Ishikawa (cell line): ENCODE measurements around the gene CCDC15.

ENCODE experiments used
- CEBPB ChIP-seq: IDR thresholded peaks from 2 replicates; pipeline ENCODE4 v1.6.1; 2012
- CREB1 ChIP-seq: IDR thresholded peaks from 2 replicates; pipeline ENCODE4 v1.6.1; 2012; ENCODE audit warnings: low read depth
- EGR1 ChIP-seq: IDR thresholded peaks from 2 replicates; pipeline ENCODE4 v1.6.1; 2012
- EP300 ChIP-seq: IDR thresholded peaks from 2 replicates; pipeline ENCODE4 v1.6.1; 2012; ENCODE audit warnings: borderline replicate concordance
- FOXM1 ChIP-seq: IDR thresholded peaks from 2 replicates; pipeline ENCODE4 v1.6.1; 2012; ENCODE audit warnings: low read depth, borderline replicate concordance
- NFIC ChIP-seq: IDR thresholded peaks from 2 replicates; pipeline ENCODE4 v1.6.1; 2012
- RAD21 ChIP-seq: IDR thresholded peaks from 2 replicates; pipeline ENCODE4 v1.6.1; 2012; ENCODE audit warnings: low read depth
- TAF1 ChIP-seq: IDR thresholded peaks from 2 replicates; pipeline ENCODE4 v1.6.1; 2012; ENCODE audit warnings: low read depth, mild to moderate bottlenecking
- TCF12 ChIP-seq: IDR thresholded peaks from 2 replicates; pipeline ENCODE4 v1.6.1; 2012; ENCODE audit warnings: low read depth
- TEAD4 ChIP-seq: IDR thresholded peaks from 2 replicates; pipeline ENCODE4 v1.6.1; 2012
- YY1 ChIP-seq: IDR thresholded peaks from 2 replicates; pipeline ENCODE4 v1.6.1; 2012; ENCODE audit warnings: low read depth
- ZBTB7A ChIP-seq: IDR thresholded peaks from 2 replicates; pipeline ENCODE4 v1.6.1; 2012; ENCODE audit warnings: low read depth
- TF ChIP-seq, protein P1 (sequence below): IDR thresholded peaks from 2 replicates; pipeline ENCODE4 v1.6.1; 2012
- TF ChIP-seq, protein P2 (sequence below): IDR thresholded peaks from 2 replicates; pipeline ENCODE4 v1.6.1; 2012; ENCODE audit warnings: low read depth, mild to moderate bottlenecking
- TF ChIP-seq, protein P3 (sequence below): IDR thresholded peaks from 2 replicates; pipeline ENCODE4 v1.6.1; 2012

CCDC15 gene

DNA sequence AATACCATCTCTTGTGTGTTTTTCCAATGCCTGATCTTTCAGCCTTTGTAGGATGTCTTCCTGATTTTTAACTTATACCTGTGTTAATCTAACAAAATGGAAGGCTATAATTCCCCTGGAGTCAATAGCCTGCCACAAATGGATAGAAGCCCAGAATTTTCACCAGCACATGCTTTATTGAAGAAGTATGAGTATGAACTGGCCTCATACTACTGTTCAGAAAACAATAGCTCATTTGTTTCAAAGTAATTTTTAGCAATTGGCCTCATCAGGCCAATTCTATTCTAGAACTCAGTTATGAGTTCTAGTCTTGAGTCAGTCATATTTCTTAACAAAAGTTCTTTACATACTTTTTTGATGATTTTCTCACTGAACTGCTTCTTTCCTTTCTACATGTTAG is 68.5 kb downstream of the CCDC15 start:
- TF ChIP-seq, protein P1, sequence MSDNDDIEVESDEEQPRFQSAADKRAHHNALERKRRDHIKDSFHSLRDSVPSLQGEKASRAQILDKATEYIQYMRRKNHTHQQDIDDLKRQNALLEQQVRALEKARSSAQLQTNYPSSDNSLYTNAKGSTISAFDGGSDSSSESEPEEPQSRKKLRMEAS, result no peak
- no peak for TF ChIP-seq TCF12
- TF ChIP-seq TEAD4, result no peak
- TF ChIP-seq, protein P2, sequence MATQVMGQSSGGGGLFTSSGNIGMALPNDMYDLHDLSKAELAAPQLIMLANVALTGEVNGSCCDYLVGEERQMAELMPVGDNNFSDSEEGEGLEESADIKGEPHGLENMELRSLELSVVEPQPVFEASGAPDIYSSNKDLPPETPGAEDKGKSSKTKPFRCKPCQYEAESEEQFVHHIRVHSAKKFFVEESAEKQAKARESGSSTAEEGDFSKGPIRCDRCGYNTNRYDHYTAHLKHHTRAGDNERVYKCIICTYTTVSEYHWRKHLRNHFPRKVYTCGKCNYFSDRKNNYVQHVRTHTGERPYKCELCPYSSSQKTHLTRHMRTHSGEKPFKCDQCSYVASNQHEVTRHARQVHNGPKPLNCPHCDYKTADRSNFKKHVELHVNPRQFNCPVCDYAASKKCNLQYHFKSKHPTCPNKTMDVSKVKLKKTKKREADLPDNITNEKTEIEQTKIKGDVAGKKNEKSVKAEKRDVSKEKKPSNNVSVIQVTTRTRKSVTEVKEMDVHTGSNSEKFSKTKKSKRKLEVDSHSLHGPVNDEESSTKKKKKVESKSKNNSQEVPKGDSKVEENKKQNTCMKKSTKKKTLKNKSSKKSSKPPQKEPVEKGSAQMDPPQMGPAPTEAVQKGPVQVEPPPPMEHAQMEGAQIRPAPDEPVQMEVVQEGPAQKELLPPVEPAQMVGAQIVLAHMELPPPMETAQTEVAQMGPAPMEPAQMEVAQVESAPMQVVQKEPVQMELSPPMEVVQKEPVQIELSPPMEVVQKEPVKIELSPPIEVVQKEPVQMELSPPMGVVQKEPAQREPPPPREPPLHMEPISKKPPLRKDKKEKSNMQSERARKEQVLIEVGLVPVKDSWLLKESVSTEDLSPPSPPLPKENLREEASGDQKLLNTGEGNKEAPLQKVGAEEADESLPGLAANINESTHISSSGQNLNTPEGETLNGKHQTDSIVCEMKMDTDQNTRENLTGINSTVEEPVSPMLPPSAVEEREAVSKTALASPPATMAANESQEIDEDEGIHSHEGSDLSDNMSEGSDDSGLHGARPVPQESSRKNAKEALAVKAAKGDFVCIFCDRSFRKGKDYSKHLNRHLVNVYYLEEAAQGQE, result no peak
- no peak for TF ChIP-seq ZBTB7A
- no peak for TF ChIP-seq TAF1
- TF ChIP-seq EP300, result no peak
- no peak for TF ChIP-seq RAD21

DNA sequence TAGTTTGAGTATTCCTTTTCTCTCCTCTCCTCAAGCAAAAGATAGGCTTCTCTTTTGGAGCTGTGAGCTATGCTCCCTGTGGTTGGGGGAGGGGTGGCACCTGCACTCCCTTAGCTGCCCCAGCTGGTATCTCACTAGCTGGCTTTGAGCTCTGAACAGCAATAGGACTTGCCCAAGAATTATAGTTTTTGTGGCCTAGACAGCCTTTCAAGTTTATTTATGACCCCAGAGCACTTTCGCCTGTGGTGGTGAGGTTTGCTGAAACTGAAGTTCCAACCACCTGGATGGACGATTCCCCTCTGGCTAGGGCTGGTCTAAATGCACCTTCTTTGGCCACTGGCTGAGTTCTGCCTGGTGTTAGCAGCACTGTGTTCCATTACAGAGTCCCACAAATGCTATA is 72.0 kb downstream of the CCDC15 start:
- TF ChIP-seq, protein P2, result no peak
- TF ChIP-seq, protein P1, result no peak
- TF ChIP-seq YY1 (no peak), CEBPB (no peak), TCF12 (no peak), TEAD4 (no peak), FOXM1 (no peak), CREB1 (no peak), TAF1 (no peak), NFIC (no peak), RAD21 (no peak), EP300 (no peak), ZBTB7A (no peak), EGR1 (no peak)
- TF ChIP-seq, protein P3, sequence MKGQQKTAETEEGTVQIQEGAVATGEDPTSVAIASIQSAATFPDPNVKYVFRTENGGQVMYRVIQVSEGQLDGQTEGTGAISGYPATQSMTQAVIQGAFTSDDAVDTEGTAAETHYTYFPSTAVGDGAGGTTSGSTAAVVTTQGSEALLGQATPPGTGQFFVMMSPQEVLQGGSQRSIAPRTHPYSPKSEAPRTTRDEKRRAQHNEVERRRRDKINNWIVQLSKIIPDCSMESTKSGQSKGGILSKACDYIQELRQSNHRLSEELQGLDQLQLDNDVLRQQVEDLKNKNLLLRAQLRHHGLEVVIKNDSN, result no peak

DNA sequence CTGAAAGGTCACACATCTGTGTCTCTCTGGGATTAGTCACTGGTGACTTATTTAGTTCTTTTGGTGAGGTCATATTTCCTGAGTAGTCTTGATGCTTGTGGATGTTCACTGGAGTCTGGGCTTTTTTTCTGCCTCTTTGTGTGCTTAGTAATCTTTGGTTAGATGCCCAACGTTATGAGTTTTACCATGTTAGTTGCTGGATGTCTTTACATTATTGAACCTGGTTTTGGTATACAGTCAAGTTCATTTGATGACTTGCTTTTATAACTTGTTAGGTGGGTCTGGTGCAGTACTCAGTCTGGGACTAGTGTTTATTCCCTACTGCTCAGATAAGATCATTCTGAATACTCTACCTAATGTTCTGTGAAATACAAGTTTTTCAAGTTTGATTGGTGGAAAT is 82.9 kb downstream of the CCDC15 start:
- TF ChIP-seq CEBPB (no peak), TEAD4 (no peak), EP300 (no peak), ZBTB7A (no peak), CREB1 (no peak), TCF12 (no peak)

DNA sequence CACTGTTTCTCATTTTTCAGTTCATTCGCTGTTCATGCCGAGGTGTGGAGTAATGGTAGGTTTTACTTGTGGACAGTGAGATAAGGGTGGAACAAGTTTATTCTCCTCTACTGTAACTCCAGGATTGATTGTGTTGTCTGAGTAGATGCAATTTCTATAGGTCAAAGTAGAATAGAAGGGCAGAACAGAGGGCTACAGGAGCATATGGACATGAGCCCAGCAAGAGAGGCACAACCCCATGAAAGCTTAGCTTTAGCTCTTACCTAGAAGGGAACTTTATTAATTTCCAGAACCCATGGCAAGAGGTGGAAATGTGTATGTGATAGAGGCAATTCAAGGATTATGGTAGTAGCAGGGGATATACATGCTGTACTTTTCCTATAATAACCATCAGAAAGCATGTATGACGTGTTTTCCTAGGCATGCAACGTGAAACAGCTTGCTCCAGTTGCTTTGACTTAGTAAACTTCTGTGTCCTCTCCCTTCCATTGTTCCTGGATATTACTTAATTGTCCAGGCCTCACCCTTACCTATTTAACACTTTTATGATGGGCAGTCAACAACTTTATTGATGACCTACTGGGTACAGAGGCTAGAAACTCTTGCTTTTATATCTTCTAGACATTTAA is 95.3 kb downstream of the CCDC15 start:
- TF ChIP-seq EGR1 (no peak), TCF12 (no peak), YY1 (no peak), FOXM1 (no peak), CREB1 (no peak), CEBPB (no peak), ZBTB7A (no peak), RAD21 (no peak), TEAD4 (no peak), EP300 (no peak), NFIC (no peak), TAF1 (no peak)
- TF ChIP-seq, protein P2, result no peak
- TF ChIP-seq, protein P3, result no peak
- TF ChIP-seq, protein P1, result no peak
